Transverse colon (tissue), 4 donors: ENCODE results near the gene TSPAN32. TPM values are rescaled to one million over a fixed set of nuclear protein-coding genes. Genes with fewer than 3 reads are reported as not detected.
A peak's percentile ranks its signal among the peaks of the same experiment; 100 is the strongest.

Experiments
- DNase-seq: peaks from one replicate; pipeline ENCODE4 v3.0.0-alpha.2; 2019
- H3K27ac ChIP-seq, 4 donors: fragments of 200-600 bp; sonication (generic); 2 replicates each; pipeline ENCODE4 v1.5.1; 2016 to 2018; ENCODE audit warnings: inconsistent platforms in 4 of 4
- H3K27me3 ChIP-seq: fragments of 200-600 bp; sonication (generic); 2 replicates; pipeline ENCODE4 v1.5.1; 2017; ENCODE audit warnings: inconsistent platforms
- H3K36me3 ChIP-seq, 4 donors: fragments of 200-600 bp; sonication (generic); 2 replicates each; pipeline ENCODE4 v1.5.1; 2017 to 2019; ENCODE audit warnings: inconsistent platforms in 4 of 4
- H3K4me1 ChIP-seq, 4 donors: fragments of 200-600 bp; sonication (generic); 2 replicates each; pipeline ENCODE4 v1.5.1; 2017 to 2020; ENCODE audit warnings: inconsistent platforms in 4 of 4
- H3K4me3 ChIP-seq, 4 donors: fragments of 200-600 bp; sonication (generic); 1 replicate in 1 of 4; 2 replicates in 3 of 4; pipeline versions ENCODE4 v1.5.1 to v1.6.1; 2017 to 2019; ENCODE audit warnings: inconsistent platforms in 4 of 4
- H3K9me3 ChIP-seq, 2 donors: fragments of 200-600 bp; sonication (generic); 2 replicates each; pipeline ENCODE4 v1.5.1; 2017 to 2019; ENCODE audit warnings: inconsistent platforms in 2 of 2
- EP300 ChIP-seq: sonication (generic); formaldehyde crosslinking; IDR thresholded peaks from one replicate; pipeline ENCODE4 v1.6.1; 2017; ENCODE audit warnings: antibody characterized with exemption, low read depth
- POLR2A ChIP-seq: fragments of 450-650 bp; IDR thresholded peaks from one replicate; pipeline ENCODE4 v1.6.1; 2016; ENCODE audit warnings: antibody characterized with exemption, mild to moderate bottlenecking, moderate library complexity
- POLR2AphosphoS5 ChIP-seq, 3 donors: sonication (generic); formaldehyde crosslinking; IDR thresholded peaks; one replicate each; pipeline ENCODE4 v1.6.1; 2016; ENCODE audit warnings: antibody characterized with exemption in 3 of 3
- WGBS, 2 donors: methylation state at CpG; one replicate each; pipeline ENCODE4 v1.1.5; 2018; ENCODE audit warnings: low coverage in 1 of 2; 5-methylcytosine and 5-hydroxymethylcytosine counted together
- in situ Hi-C, 4 donors: fragments of 200-750 bp; cut with MboI; loops; one replicate each; pipeline versions ENCODE4 v1.15.0 to v1.15.1; 2017; ENCODE audit warnings: low sequenced_read_pairs in 3 of 4, low pct_ligation_motif_present in 1 of 4, low pct_unique_long_range_greater_than_20kb in 1 of 4
- intact Hi-C: fragments of 100-400 bp; cut with DNase I; formaldehyde crosslinking; loops from one replicate; pipeline ENCODE4 v1.15.1; 2023; ENCODE audit warnings: low total_unique reads
- total RNA-seq, 4 donors: library from RNA; depleted of rRNA; stranded (reverse); fragments of >200 nt; gene quantifications; one replicate each; pipeline ENCODE4 v1.1.0, GENCODE V29; 2016
- TF ChIP-seq, protein P1 (sequence below), 5 experiments: fragments of 200-600 bp in 3 of 5; fragments of 450-650 bp in 2 of 5; sonication (generic) in 3 of 5; IDR thresholded peaks; 1 replicate in 2 of 5; 2 replicates in 3 of 5; pipeline ENCODE4 v1.5.1; 2016 to 2017; ENCODE audit warnings: antibody characterized with exemption in 5 of 5, inconsistent platforms in 3 of 5, mild to moderate bottlenecking in 2 of 5, moderate library complexity in 1 of 5

The TSPAN32 gene
- total RNA-seq, 4 donors from 2014 or later: 0.16 to 0.96 TPM; not detected in 2

DNA sequence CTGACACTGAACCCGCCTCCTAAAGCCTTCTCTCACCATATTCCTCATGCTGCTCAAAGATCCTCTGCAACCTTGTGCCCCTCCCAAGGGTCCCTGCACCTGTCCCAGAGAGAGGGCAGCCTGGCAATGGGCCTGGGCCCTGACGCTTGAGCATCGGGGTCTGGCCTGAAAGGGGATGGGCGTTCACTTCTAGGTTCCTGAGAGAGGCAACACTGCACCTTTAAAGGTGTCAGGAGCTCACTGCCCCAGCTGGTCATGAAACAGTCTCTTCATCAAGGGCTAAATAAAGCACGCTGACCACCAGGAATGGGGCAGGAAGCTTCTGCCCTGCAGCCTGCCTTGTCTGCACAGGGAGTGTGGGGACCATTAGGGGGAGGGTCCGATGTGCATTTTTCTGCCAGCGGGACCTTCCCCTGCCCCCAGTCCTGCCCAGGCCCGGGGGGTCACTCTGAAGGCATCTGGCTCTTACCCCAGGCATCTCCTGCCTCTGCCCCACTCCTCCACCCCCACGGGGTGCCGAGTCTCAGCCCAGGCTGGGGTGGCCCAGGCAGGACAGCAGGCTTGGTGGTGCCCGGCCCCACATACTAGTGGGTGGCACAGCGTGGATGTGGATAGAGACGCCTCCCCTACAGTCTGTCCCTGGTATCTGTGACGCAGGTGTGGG is 3.5 kb upstream of the TSPAN32 start:
- no peak for TF ChIP-seq EP300
- TF ChIP-seq, protein P1, sequence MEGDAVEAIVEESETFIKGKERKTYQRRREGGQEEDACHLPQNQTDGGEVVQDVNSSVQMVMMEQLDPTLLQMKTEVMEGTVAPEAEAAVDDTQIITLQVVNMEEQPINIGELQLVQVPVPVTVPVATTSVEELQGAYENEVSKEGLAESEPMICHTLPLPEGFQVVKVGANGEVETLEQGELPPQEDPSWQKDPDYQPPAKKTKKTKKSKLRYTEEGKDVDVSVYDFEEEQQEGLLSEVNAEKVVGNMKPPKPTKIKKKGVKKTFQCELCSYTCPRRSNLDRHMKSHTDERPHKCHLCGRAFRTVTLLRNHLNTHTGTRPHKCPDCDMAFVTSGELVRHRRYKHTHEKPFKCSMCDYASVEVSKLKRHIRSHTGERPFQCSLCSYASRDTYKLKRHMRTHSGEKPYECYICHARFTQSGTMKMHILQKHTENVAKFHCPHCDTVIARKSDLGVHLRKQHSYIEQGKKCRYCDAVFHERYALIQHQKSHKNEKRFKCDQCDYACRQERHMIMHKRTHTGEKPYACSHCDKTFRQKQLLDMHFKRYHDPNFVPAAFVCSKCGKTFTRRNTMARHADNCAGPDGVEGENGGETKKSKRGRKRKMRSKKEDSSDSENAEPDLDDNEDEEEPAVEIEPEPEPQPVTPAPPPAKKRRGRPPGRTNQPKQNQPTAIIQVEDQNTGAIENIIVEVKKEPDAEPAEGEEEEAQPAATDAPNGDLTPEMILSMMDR (IDR thresholded peaks at IDR 0.05): no peak
- no peak for TF ChIP-seq POLR2AphosphoS5 (IDR thresholded peaks at IDR 0.05)
- no peak for TF ChIP-seq POLR2A
- no peak for DNase-seq
- no peak overlapping the region for H3K4me3 ChIP-seq
- 84% methylated on average over 13 of the region's 14 CpGs; no CpG with 5 or more reads in 1 of the 2 donors for WGBS, 2 donors
- intact Hi-C loops (loop anchor here (5.0 kb wide), 1 partner anchor 101 kb away; no protein-coding TSS in a partner anchor), in situ Hi-C loops (loop anchor here in 3 of 4 donors (10.0 to 25.0 kb wide), 4 partner anchors 93 to 127 kb away; no protein-coding TSS in a partner anchor)
- no peaks in the 10 kb centered on the region for H3K36me3 ChIP-seq
- H3K9me3 ChIP-seq: no peaks in the 10 kb centered on the region
- H3K27me3 ChIP-seq: no peaks in the 10 kb centered on the region
- no peak overlapping the region for H3K27ac ChIP-seq
- H3K4me1 ChIP-seq: peaks cover 0 to 12% (median 5%) of the 10 kb centered on the region in 4 donors

DNA sequence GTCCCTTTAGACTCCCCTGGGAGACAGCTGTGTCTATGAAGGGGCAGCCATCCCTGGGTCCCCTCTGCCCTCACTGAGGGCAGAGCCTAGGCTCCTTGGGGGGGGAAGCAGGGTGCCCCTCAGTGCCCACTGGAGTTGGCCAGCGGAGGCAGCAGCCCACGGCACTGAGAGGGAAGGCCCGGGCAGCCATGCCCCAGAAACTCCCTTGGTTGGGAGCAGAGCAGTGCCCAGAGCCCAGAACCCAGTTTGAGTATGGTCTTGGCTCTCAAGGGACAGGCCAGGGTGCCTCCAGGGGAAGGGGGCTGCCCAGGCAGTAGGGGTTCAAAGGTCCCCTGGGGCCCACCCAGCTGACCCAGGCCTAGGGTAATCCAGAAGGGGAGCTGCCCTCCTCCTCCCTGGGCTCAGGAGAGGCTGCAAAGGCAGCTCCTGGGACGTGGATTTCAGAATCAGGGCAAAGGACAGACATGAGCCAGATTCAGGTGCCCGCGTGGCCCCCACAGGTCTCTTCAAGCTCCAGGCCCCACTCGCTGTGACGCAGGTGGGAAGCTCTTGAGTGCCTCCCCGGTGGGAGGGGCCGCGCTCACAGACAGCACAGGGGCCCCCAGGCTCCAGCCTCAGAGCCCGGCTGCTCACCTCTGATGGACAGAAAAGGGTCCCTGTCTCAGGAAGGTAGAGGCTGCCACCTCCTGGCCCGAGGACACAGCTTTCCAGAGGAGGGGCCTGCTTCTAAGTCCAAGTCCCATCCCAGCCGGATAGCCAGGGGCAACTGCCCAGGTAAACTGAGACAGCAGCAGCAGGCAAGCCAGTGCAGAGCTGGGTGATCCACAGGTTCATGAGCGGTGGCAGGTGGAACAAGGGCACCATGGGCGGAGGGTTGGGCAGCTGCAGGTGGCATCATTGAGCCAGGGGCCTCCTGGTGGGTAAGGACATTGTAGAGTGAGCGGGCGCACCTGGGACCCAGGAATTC is 2.7 kb upstream of the TSPAN32 start:
- Histone ChIP-seq H3K4me3 (no peak overlapping the region), H3K27ac (no peak overlapping the region), H3K4me1 (peaks cover 0 to 20% (median 5%) of the 10 kb centered on the region in 4 donors), H3K36me3 (no peaks in the 10 kb centered on the region), H3K27me3 (no peaks in the 10 kb centered on the region), H3K9me3 (no peaks in the 10 kb centered on the region)
- intact Hi-C loops: loop anchor here (5.0 kb wide), 1 partner anchor 102 kb away; no protein-coding TSS in a partner anchor
- in situ Hi-C loops: loop anchor here in 3 of 4 donors (10.0 to 25.0 kb wide), 4 partner anchors 94 to 126 kb away; no protein-coding TSS in a partner anchor
- DNase-seq: peak; percentile 44
- TF ChIP-seq, protein P1 (IDR thresholded peaks at IDR 0.05): peak in 4 of 5 experiments; percentile 30 to 50 (median 39)
- TF ChIP-seq EP300 (no peak), POLR2A (no peak), POLR2AphosphoS5 (IDR thresholded peaks at IDR 0.05) (no peak)
- WGBS, 2 donors: 48 to 61% methylated on average over 5 to 14 of the region's 18 CpGs

DNA sequence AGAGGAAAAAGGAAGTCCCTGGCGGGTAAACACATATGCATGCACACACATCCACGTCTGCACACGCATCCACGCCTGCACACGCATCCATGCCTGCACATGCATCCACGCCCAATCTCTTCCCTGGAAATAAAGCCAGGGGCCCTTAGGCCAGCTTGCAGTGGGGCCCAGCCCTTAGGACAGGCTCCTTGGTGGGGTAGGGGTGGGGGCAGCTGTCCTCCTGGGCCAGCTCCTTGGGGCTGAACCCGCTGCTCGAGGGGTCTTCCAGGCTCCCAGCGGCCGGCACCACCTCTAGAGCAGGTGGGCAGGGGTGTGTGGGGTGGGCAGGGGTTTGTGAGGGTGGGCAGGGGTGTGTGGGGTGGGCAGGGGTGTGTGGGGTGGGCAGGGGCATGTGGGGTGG is 2.0 kb upstream of the TSPAN32 start:
- H3K27me3 ChIP-seq: no peaks in the 10 kb centered on the region
- no peaks in the 10 kb centered on the region for H3K36me3 ChIP-seq
- H3K27ac ChIP-seq: no peak overlapping the region
- intact Hi-C loops: loop anchor here (5.0 kb wide), 1 partner anchor 102 kb away; no protein-coding TSS in a partner anchor
- H3K4me1 ChIP-seq: peaks cover 0 to 27% (median 7%) of the 10 kb centered on the region in 4 donors
- no peak overlapping the region for H3K4me3 ChIP-seq
- no peaks in the 10 kb centered on the region for H3K9me3 ChIP-seq
- no peak for TF ChIP-seq EP300
- 59% methylated on average over 6 of the region's 10 CpGs; no CpG with 5 or more reads in 1 of the 2 donors for WGBS, 2 donors
- no peak for DNase-seq
- in situ Hi-C loops: loop anchor here in 3 of 4 donors (10.0 to 25.0 kb wide), 5 partner anchors 95 to 588 kb away; partner anchors contain the start of gene CDKN1C (in 1 of the 3)

DNA sequence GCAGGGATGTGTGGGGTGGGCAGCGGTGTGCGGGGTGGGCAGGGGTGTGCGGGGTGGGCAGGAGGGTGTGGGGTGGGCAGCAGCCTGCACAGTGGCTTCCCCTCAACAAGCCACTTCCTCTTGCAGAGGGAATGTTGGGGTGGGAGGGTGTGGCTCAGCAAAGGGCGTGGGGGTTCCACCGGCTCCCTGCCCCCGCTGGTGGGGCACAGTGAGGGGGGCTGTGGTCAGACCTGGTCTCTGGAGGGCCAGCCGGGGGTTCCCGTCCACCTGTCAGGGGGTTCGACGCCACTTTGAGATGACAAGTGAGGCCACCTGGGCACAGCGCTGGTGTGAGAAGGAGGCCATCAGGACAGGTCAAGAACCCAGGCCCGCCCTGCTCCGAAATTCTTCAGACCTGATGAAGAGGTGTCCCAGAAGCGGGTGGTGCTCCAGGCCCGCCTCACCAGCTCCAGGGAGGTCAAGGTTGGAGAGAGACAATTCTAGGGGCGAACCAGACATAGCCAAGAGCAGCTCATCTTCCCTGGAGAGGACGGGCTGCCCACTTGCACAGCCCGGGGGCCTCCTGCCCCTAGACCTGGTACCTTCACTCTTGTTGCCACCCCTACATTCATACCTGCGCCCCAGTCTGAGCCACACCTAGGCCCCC is 1.4 kb upstream of the TSPAN32 start:
- in situ Hi-C loops (loop anchor here in 1 of 4 donors (25.0 kb wide), 1 partner anchor 587 kb away; the partner anchor contains the start of gene CDKN1C), intact Hi-C loops (no loop called here)
- H3K27me3 ChIP-seq: no peaks in the 10 kb centered on the region
- no peak overlapping the region for H3K4me3 ChIP-seq
- no peak for DNase-seq
- H3K9me3 ChIP-seq: no peaks in the 10 kb centered on the region
- H3K36me3 ChIP-seq: no peaks in the 10 kb centered on the region
- TF ChIP-seq POLR2A (no peak), POLR2AphosphoS5 (IDR thresholded peaks at IDR 0.05) (no peak)
- WGBS, 2 donors: 57% methylated on average over 12 of the region's 19 CpGs; no CpG with 5 or more reads in 1 of the 2 donors
- H3K27ac ChIP-seq: peak overlapping the region in 3 of 4 donors; percentile 40 to 94 (median 84)
- H3K4me1 ChIP-seq: peaks cover 0 to 33% (median 13%) of the 10 kb centered on the region in 4 donors
